ENCODE data around the gene SMPX. TPM values are rescaled to one million over a fixed set of nuclear protein-coding genes. Genes with fewer than 3 reads are reported as not detected.

The SMPX gene
- total RNA-seq, 2 experiments from 2014 or later: not detected

DNA sequence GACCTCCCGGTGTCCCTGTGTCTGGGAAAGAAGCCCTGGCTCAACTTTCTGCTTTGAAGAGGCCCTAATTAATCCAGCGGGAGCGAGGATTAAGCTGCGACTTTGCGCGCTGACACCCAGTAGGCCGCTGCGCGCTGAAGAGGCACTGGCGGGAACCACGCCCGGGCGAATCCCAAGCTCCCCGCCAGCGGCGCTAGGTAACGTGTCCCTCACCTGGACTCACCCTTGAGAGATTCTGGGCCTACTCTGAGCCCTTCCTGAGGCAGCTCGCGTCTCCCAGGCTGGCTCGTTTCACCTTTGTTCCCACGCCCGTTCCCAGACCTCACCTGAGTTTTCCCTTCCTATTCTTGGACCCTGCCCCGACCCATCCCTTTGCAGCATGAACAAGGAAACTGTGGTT, 99.2 kb downstream of the SMPX start:
- no peaks in the 10 kb centered on the region for H3K9me2 ChIP-seq (ENCODE audit: insufficient read depth, low read length)
- H3K4me3 ChIP-seq (ENCODE audit: low read depth, low read length, poor library complexity, severe bottlenecking): no peak overlapping the region
- H2AFZ ChIP-seq (ENCODE audit: low read length): no peak overlapping the region
- H3K79me2 ChIP-seq (ENCODE audit: insufficient read depth, low read depth, low read length): no peaks in the 10 kb centered on the region
- H3K9me3 ChIP-seq (ENCODE audit: low read length): no peaks in the 10 kb centered on the region
- H3K27ac ChIP-seq (ENCODE audit: low read depth, low read length, poor library complexity, severe bottlenecking): no peak overlapping the region
- H3K4me1 ChIP-seq (ENCODE audit: insufficient read depth, low read length, poor library complexity, severe bottlenecking): no peaks in the 10 kb centered on the region
- H3K36me3 ChIP-seq (ENCODE audit: insufficient read depth, low read length): no peaks in the 10 kb centered on the region
- H4K20me1 ChIP-seq (ENCODE audit: insufficient read depth, low read length): no peaks in the 10 kb centered on the region
- DNase-seq (ENCODE audit: low spot score): no peak
- ChIA-PET CTCF (ENCODE audit: unreplicated experiment) (no interaction called here), POLR2A (no interaction called here)
- H3K4me2 ChIP-seq (ENCODE audit: low read length): no peak overlapping the region
- BruUV-seq (replicated peaks): no TSS peak
- intact Hi-C loops (cut with micrococcal nuclease; ENCODE audit: unreplicated experiment): no loop called here
- TF ChIP-seq EZH2phosphoT487 (IDR thresholded peaks at IDR 0.05; ENCODE audit: borderline replicate concordance, low read depth, low read length): no peak
- TF ChIP-seq, protein P1, sequence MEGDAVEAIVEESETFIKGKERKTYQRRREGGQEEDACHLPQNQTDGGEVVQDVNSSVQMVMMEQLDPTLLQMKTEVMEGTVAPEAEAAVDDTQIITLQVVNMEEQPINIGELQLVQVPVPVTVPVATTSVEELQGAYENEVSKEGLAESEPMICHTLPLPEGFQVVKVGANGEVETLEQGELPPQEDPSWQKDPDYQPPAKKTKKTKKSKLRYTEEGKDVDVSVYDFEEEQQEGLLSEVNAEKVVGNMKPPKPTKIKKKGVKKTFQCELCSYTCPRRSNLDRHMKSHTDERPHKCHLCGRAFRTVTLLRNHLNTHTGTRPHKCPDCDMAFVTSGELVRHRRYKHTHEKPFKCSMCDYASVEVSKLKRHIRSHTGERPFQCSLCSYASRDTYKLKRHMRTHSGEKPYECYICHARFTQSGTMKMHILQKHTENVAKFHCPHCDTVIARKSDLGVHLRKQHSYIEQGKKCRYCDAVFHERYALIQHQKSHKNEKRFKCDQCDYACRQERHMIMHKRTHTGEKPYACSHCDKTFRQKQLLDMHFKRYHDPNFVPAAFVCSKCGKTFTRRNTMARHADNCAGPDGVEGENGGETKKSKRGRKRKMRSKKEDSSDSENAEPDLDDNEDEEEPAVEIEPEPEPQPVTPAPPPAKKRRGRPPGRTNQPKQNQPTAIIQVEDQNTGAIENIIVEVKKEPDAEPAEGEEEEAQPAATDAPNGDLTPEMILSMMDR (conservative IDR thresholded peaks at IDR 0.05; ENCODE audit: low read length): no peak

DNA sequence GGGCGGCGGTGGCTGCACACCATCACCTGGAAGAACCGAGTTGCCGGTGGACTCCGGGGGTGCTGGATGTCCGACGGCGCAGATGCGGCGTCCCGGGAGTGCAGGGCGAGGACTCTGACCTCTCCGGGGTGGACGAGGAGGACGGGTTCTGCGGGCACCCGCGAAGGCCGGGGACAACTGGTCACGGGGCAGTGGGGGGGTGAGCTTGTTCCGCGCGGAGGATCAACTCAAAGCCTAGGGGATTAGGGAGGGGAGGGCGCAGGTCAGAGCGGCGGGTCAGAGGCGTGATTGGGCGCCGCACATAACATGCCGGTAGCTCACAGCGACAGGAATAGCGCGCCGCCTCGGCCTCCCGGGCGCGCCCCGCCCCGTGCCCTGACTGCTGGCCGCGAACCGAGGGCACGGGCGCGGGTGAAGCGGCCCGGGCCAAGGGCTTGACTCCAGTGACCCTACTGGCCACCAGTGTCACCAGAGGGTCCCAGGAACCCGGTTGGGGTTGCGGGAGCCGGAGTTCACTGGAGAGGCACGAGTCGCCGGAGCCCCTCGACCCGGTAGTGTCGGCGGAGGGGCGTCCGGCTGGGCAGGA, 99.7 kb downstream of the SMPX start, which contains the start of gene KLHL34:
Gene KLHL34 (minus strand): TSS at position 179 of the 586 bp plus-strand sequence. CDS start 542 bp downstream, outside the sequence.
- Histone ChIP-seq H3K27ac (ENCODE audit: low read depth, low read length, poor library complexity, severe bottlenecking) (no peak within 1 kb of the TSS), H4K20me1 (ENCODE audit: insufficient read depth, low read length) (no peaks in the 10 kb centered on the region), H2AFZ (ENCODE audit: low read length) (no peak within 1 kb of the TSS), H3K36me3 (ENCODE audit: insufficient read depth, low read length) (no peaks in the 10 kb centered on the region), H3K79me2 (ENCODE audit: insufficient read depth, low read depth, low read length) (no peaks in the 10 kb centered on the region), H3K9me2 (ENCODE audit: insufficient read depth, low read length) (no peaks in the 10 kb centered on the region), H3K4me2 (ENCODE audit: low read length) (no peak within 1 kb of the TSS), H3K9me3 (ENCODE audit: low read length) (no peaks in the 10 kb centered on the region), H3K4me3 (ENCODE audit: low read depth, low read length, poor library complexity, severe bottlenecking) (no peak within 1 kb of the TSS), H3K4me1 (ENCODE audit: insufficient read depth, low read length, poor library complexity, severe bottlenecking) (no peaks in the 10 kb centered on the region)
- ChIA-PET POLR2A (no interaction called here), CTCF (ENCODE audit: unreplicated experiment) (no interaction called here)
- no peak for DNase-seq (ENCODE audit: low spot score)
- intact Hi-C loops (cut with micrococcal nuclease; ENCODE audit: unreplicated experiment): no loop called here
- no TSS peak for BruUV-seq (replicated peaks)
- TF ChIP-seq, protein P1 (conservative IDR thresholded peaks at IDR 0.05; ENCODE audit: low read length): no peak
- TF ChIP-seq EZH2phosphoT487 (IDR thresholded peaks at IDR 0.05; ENCODE audit: borderline replicate concordance, low read depth, low read length): no peak

DNA sequence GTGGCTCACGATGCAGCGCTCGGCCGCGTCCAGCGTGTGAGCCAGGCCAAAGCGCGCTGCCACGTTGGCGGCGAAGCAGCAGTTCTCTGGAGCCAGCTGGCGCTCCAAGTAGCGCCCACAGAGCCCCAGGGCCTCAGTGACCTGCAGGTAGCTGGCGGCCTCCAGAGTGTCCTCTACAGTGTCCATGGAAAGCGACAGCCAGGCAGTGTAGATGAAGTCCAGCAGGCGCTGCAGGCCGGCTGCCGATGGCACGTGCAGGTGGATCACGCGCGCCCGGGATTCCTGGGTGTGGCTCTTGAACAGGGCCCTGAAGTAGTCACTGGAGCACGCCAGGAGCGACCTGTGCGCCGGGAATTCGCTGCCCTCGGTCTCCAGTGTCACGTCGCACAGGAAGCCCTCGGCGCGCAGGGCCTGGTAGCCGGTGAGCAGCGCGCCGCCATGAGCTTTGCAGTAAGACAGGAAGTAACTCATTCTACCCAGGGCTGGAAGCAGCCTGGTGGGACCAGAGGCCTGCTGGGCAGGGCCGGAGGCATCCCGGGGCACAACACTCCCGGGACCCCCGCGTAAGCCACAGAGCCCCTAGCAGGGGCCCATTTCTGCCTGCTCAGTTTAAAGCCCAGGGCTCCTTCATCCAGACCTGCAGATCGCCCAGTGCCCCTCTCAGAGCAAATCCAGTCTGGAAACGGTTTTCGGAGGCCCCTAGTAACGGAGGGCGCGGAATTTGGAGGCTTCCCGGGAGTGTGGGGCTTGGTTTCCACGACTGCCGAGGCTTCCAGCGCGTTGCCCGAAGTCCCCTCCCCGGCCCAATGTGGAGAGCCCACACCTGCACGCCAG, 100.4 kb downstream of the SMPX start:
- Histone ChIP-seq H3K36me3 (ENCODE audit: insufficient read depth, low read length) (no peaks in the 10 kb centered on the region), H3K4me3 (ENCODE audit: low read depth, low read length, poor library complexity, severe bottlenecking) (no peak overlapping the region), H3K4me1 (ENCODE audit: insufficient read depth, low read length, poor library complexity, severe bottlenecking) (no peaks in the 10 kb centered on the region), H3K9me3 (ENCODE audit: low read length) (no peaks in the 10 kb centered on the region), H3K27ac (ENCODE audit: low read depth, low read length, poor library complexity, severe bottlenecking) (no peak overlapping the region), H3K9me2 (ENCODE audit: insufficient read depth, low read length) (no peaks in the 10 kb centered on the region), H4K20me1 (ENCODE audit: insufficient read depth, low read length) (no peaks in the 10 kb centered on the region), H3K4me2 (ENCODE audit: low read length) (no peak overlapping the region), H2AFZ (ENCODE audit: low read length) (no peak overlapping the region), H3K79me2 (ENCODE audit: insufficient read depth, low read depth, low read length) (no peaks in the 10 kb centered on the region)
- intact Hi-C loops (cut with micrococcal nuclease; ENCODE audit: unreplicated experiment): no loop called here
- CTCF ChIA-PET (ENCODE audit: unreplicated experiment): no interaction called here
- no TSS peak for BruUV-seq (replicated peaks)
- TF ChIP-seq, protein P1 (conservative IDR thresholded peaks at IDR 0.05; ENCODE audit: low read length): no peak
- no peak for TF ChIP-seq EZH2phosphoT487 (IDR thresholded peaks at IDR 0.05; ENCODE audit: borderline replicate concordance, low read depth, low read length)
- POLR2A ChIA-PET: no interaction called here
- DNase-seq (ENCODE audit: low spot score): no peak
